ENCODE measurements around the gene PHF12. TPM values are rescaled to one million over a fixed set of nuclear protein-coding genes. Genes with fewer than 3 reads are reported as not detected.

The PHF12 gene
- total RNA-seq, 6 donors from 2014 or later = 38.8 to 103 (median 62.7) TPM

DNA sequence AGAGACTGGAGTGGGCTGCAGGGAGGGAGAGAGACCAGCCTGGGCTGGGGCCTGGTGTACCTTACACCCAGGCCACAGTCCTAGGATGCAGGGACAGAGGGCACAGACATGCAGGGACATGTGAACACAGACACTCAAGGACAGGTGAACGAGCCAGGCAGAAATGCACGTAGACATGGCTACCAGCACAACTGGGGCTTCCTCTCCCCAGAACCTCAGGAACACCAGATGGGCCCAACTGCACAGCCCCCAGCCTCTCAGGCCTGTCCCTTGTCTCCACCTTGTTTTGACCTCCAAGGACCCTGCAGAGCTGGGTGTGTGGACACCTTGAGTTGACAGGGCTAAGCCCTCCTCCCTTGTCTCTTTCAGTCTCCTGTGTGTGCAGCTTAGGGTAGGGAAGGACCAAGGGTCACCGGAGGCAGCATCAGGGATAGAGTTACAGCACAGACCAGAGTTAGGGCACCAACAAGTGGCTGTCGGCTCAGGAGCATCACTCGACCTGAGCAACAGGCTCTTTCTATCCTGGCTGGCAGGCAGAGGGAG, 45.3 kb upstream of the PHF12 start:
- H3K9me3 ChIP-seq = no peaks in the 10 kb centered on the region
- no peak for ATAC-seq (ENCODE audit: low FRiP score in 2 of 2)
- no peaks in the 10 kb centered on the region for H3K27me3 ChIP-seq
- DNase-seq = no peak
- WGBS, 2 donors = 53 to 63% methylated on average over 4 to 5 of the region's 5 CpGs
- TF ChIP-seq POLR2A (IDR thresholded peaks at IDR 0.05) = no peak
- no peak for TF ChIP-seq POLR2AphosphoS5 (IDR thresholded peaks at IDR 0.05)
- no peak for TF ChIP-seq EP300 (IDR thresholded peaks at IDR 0.05)
- TF ChIP-seq, protein P1, sequence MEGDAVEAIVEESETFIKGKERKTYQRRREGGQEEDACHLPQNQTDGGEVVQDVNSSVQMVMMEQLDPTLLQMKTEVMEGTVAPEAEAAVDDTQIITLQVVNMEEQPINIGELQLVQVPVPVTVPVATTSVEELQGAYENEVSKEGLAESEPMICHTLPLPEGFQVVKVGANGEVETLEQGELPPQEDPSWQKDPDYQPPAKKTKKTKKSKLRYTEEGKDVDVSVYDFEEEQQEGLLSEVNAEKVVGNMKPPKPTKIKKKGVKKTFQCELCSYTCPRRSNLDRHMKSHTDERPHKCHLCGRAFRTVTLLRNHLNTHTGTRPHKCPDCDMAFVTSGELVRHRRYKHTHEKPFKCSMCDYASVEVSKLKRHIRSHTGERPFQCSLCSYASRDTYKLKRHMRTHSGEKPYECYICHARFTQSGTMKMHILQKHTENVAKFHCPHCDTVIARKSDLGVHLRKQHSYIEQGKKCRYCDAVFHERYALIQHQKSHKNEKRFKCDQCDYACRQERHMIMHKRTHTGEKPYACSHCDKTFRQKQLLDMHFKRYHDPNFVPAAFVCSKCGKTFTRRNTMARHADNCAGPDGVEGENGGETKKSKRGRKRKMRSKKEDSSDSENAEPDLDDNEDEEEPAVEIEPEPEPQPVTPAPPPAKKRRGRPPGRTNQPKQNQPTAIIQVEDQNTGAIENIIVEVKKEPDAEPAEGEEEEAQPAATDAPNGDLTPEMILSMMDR (IDR thresholded peaks at IDR 0.05) = no peak
- H3K4me1 ChIP-seq = no peaks in the 10 kb centered on the region
- H3K36me3 ChIP-seq = no peaks in the 10 kb centered on the region
- no peak overlapping the region for H3K27ac ChIP-seq
- no peak overlapping the region for H3K4me3 ChIP-seq

DNA sequence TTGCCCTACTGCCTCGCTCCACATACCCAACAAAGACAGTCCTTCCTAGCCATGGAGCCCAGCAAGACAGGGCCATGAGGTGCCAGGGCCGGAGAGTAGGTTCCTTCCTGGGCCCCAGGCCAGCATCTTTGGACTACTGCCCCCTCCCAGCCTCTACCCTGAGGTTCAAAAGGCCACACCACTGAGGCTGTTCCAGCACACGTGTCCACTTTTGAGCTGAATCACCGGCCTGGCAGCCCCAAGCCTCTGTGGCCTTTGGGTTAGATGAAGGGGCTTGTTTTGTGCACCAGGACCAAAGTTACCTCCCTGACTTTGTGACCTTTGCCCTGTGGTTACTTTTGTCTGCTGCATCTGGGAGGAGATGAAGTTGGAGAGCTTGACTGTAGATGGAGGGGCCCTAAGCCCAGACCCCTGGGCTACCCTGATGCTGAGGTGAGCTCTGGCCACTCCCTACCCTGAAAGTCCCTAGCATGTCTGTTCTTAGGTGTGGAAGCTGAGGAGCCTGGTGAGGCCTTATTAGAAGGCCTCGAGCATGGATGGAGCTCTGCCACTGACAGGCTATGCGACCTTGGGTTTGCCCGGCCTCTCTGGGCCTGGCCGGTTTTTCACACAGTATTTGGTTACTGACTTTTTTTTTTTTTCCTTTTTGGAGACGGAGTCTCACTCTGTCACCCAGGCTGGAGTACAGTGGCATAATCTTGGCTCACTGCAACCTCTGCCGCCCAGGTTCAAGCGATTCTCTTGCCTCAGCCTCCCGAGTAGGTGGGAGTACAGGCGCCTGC, 42.5 kb upstream of the PHF12 start:
- Histone ChIP-seq H3K36me3 (no peaks in the 10 kb centered on the region), H3K4me1 (no peaks in the 10 kb centered on the region), H3K27ac (no peak overlapping the region), H3K9me3 (no peaks in the 10 kb centered on the region), H3K4me3 (no peak overlapping the region), H3K27me3 (no peaks in the 10 kb centered on the region)
- no peak for ATAC-seq (ENCODE audit: low FRiP score in 2 of 2)
- DNase-seq = no peak
- 80% methylated on average over 12 to 13 of the region's 13 CpGs for WGBS, 2 donors
- TF ChIP-seq, protein P1 (IDR thresholded peaks at IDR 0.05) = no peak
- no peak for TF ChIP-seq EP300 (IDR thresholded peaks at IDR 0.05)
- no peak for TF ChIP-seq POLR2AphosphoS5 (IDR thresholded peaks at IDR 0.05)
- TF ChIP-seq POLR2A (IDR thresholded peaks at IDR 0.05) = no peak

DNA sequence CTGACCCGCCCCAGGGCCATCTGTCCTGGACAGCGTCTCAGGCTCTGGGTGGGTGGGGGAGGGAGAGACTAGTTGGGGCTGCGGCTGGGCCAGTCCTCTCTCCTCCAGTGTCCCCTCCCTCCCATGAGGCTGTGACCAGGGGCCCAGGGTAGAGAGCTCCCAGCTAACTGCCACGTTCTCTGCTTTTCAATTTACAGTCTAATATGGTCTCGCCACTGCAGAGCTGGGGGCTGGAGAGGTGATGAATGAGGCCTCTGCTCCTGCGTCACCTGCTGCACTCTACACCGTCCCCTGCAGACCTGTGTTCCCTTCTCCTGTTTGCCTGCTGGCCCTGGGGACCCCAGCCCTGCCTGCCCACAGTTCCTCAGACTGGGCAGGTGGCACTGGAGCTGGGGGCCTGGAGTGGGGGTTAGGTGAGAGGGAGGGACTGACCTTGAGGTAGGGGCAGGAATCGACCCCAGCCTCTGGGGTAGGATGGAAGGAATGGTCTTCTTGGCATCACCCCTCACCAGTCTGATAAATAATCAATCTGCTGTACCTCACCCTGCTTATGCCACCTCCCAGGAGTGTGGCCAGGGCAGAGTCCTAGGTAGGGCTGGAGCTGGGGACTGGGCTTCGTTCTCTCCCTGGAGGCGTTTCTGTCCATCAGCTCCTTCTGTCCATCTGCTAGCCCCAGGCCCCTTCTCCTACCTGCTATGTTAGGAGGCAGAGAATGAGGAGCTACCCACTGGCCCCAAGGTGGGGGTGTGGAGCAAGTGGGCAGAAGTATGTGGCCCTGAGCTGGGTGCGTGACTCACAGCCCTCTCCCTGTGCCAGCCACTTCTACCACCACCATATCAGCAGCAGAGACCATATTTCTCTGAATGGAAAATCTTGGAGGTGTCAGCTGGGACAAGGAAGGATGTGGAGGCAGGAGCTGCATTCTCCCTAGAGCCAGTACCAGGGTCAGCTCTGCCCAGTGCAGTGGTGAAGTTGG, 41.6 kb upstream of the PHF12 start:
- DNase-seq (no peak), ATAC-seq (ENCODE audit: low FRiP score in 2 of 2) (no peak)

DNA sequence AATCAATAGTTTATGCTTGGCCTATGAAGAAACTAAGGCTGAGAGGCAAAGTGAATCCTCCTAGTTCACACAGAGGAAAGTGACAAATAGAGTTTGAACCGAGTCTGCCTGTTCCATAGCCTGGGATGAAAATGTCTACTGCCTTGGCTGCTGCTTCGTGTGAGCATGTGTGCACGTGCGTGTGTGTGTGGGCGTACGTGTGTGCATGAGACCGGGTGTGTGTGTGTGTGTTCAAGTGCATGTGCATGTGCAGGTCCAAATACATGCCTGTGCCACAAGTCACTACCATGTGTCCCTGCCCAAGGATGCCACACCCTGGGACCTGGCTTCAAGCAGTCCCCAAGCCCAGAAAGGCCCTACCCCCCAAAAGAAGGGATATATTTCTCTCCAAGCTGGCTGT, 40.9 kb upstream of the PHF12 start:
- H3K4me1 ChIP-seq = no peaks in the 10 kb centered on the region
- no peak for DNase-seq
- no peaks in the 10 kb centered on the region for H3K27me3 ChIP-seq
- TF ChIP-seq EP300 (IDR thresholded peaks at IDR 0.05) (no peak), POLR2A (IDR thresholded peaks at IDR 0.05) (no peak), POLR2AphosphoS5 (IDR thresholded peaks at IDR 0.05) (no peak)
- TF ChIP-seq, protein P1 (IDR thresholded peaks at IDR 0.05) = no peak
- 79 to 87% methylated on average over 7 of the region's 7 CpGs for WGBS, 2 donors
- H3K9me3 ChIP-seq = no peaks in the 10 kb centered on the region
- H3K27ac ChIP-seq = no peak overlapping the region
- no peak overlapping the region for H3K4me3 ChIP-seq
- ATAC-seq (ENCODE audit: low FRiP score in 2 of 2) = no peak
- no peaks in the 10 kb centered on the region for H3K36me3 ChIP-seq

More for the DNA sequence above, 41.6 kb upstream of the PHF12 start:
- Histone ChIP-seq H3K4me1 (no peaks in the 10 kb centered on the region), H3K36me3 (no peaks in the 10 kb centered on the region), H3K9me3 (no peaks in the 10 kb centered on the region), H3K27ac (no peak overlapping the region), H3K4me3 (no peak overlapping the region), H3K27me3 (no peaks in the 10 kb centered on the region)
- 72 to 78% methylated on average over 4 to 11 of the region's 11 CpGs for WGBS, 2 donors
- TF ChIP-seq POLR2A (IDR thresholded peaks at IDR 0.05) (no peak), EP300 (IDR thresholded peaks at IDR 0.05) (no peak)
- TF ChIP-seq, protein P1 (IDR thresholded peaks at IDR 0.05) = no peak

Measured in upper lobe of left lung (tissue), 6 donors.